A673 (cell line): ENCODE data around the gene KRTAP10-11. TPM values are rescaled to one million over a fixed set of nuclear protein-coding genes. Genes with fewer than 3 reads are reported as not detected.

ENCODE experiments used
- BruUV-seq: library from RNA; stranded (reverse); fragments of 400-500 nt; replicated peaks from 2 replicates; lab custom pipeline; 2021; lab: Mats Ljungman, UMichigan
- CTCF ChIA-PET: fragments of 300-600 bp; sonication (Branson Sonifier 250); formaldehyde crosslinking; loops from one replicate; lab custom pipeline; 2022; ENCODE audit warnings: antibody characterized with exemption; lab: Charles Lee
- POLR2A ChIA-PET: fragments of 300-600 bp; sonication (Branson Sonifier 250); formaldehyde crosslinking; loops from one replicate; lab custom pipeline; 2022; ENCODE audit warnings: antibody characterized with exemption; ENCODE audit not compliant: low non-redundant PET; lab: Charles Lee
- DNase-seq: peaks from one replicate; pipeline ENCODE4 v3.0.0-alpha.2; 2015; ENCODE audit warnings: low spot score
- H3K27ac ChIP-seq: fragments of 200-600 bp; sonication (generic); 2 replicates; pipeline ENCODE4 v1.5.1; 2016; ENCODE audit warnings: mixed run types, low read depth, mild to moderate bottlenecking, mixed read lengths, antibody characterized with exemption, low read length; ENCODE audit not compliant: poor library complexity, severe bottlenecking
- H3K27me3 ChIP-seq: fragments of 200-600 bp; sonication (generic); replicated peaks from 2 replicates; pipeline ENCODE4 v1.6.1; 2017; ENCODE audit warnings: mixed run types, low read depth, mild to moderate bottlenecking, mixed read lengths, antibody characterized with exemption, low read length; ENCODE audit not compliant: insufficient read depth, poor library complexity
- H3K36me3 ChIP-seq: fragments of 200-600 bp; sonication (generic); 2 replicates; pipeline ENCODE4 v1.6.1; 2016; ENCODE audit warnings: mixed run types, mild to moderate bottlenecking, mixed read lengths, antibody characterized with exemption, low read length; ENCODE audit not compliant: insufficient read depth, poor library complexity, severe bottlenecking
- H3K4me1 ChIP-seq: fragments of 200-600 bp; sonication (generic); 2 replicates; pipeline ENCODE4 v1.6.1; 2017; ENCODE audit warnings: mixed run types, mild to moderate bottlenecking, mixed read lengths, antibody characterized with exemption, low read length; ENCODE audit not compliant: insufficient read depth, poor library complexity, severe bottlenecking
- H3K4me3 ChIP-seq: fragments of 200-600 bp; sonication (generic); 2 replicates; pipeline ENCODE4 v1.5.1; 2016; ENCODE audit warnings: low read depth, mixed run types, mild to moderate bottlenecking, mixed read lengths, low read length; ENCODE audit not compliant: poor library complexity, severe bottlenecking
- H3K9me3 ChIP-seq: fragments of 200-600 bp; sonication (generic); 2 replicates; pipeline ENCODE4 v1.6.1; 2016; ENCODE audit warnings: mixed run types, low read depth, mild to moderate bottlenecking, mixed read lengths, antibody characterized with exemption, low read length; ENCODE audit not compliant: poor library complexity, severe bottlenecking
- CTCF ChIP-seq: fragments of 300-800, 200-600 bp; sonication (generic); conservative IDR thresholded peaks from 2 replicates; pipeline ENCODE4 v1.5.1; 2017; ENCODE audit warnings: low read depth, mild to moderate bottlenecking, antibody characterized with exemption, low read length, moderate library complexity, mixed read lengths
- EZH2 ChIP-seq: fragments of 200-600 bp; sonication (generic); IDR thresholded peaks from 2 replicates; pipeline ENCODE4 v1.6.1; 2017; ENCODE audit warnings: borderline replicate concordance, low read depth, mild to moderate bottlenecking, mixed read lengths, antibody characterized with exemption, low read length; ENCODE audit not compliant: poor library complexity, severe bottlenecking
- intact Hi-C: fragments of 100-400 bp; cut with micrococcal nuclease; formaldehyde crosslinking; loops from one replicate; pipeline ENCODE4 v1.10.0; 2022; ENCODE audit not compliant: unreplicated experiment
- total RNA-seq: library from RNA; stranded (reverse); gene quantifications from 2 replicates; pipeline ENCODE4 v1.2.3, GENCODE V29; 2021

The KRTAP10-11 gene
- total RNA-seq, 1 experiment from 2014 or later, result not detected

- Histone ChIP-seq H3K4me1 (no peaks in the 10 kb centered on the region), H3K27me3 (no peaks in the 10 kb centered on the region), H3K9me3 (peaks cover 16% of the 10 kb centered on the region), H3K4me3 (no peak overlapping the region), H3K27ac (no peak overlapping the region), H3K36me3 (no peaks in the 10 kb centered on the region)
- CTCF ChIA-PET, result no interaction called here
- POLR2A ChIA-PET, result interaction anchor here (0.7 kb wide), 1 partner anchor 1023 kb away, joined by 6 read pairs; no protein-coding TSS in a partner anchor
- intact Hi-C loops, result no loop called here
- no TSS peak for BruUV-seq
- no peak for DNase-seq
- TF ChIP-seq CTCF (no peak), EZH2 (no peak)
Measured at GRCh38 chr21:44644878-44645277, 1.3 kb upstream of the KRTAP10-11 start.

GRCh38 chr21:44647222-44647552 is 973 bp downstream of the KRTAP10-11 start:
- no peak for TF ChIP-seq CTCF
- no peak for TF ChIP-seq EZH2
- Histone ChIP-seq H3K4me1 (no peaks in the 10 kb centered on the region), H3K36me3 (no peaks in the 10 kb centered on the region), H3K4me3 (no peak overlapping the region), H3K27me3 (no peaks in the 10 kb centered on the region), H3K9me3 (peaks cover 16% of the 10 kb centered on the region), H3K27ac (no peak overlapping the region)
- CTCF ChIA-PET, result no interaction called here
- intact Hi-C loops, result no loop called here
- POLR2A ChIA-PET, result no interaction called here
- DNase-seq, result peak; percentile 15
- BruUV-seq, result no TSS peak

GRCh38 chr21:44648557-44649311 is 2.5 kb downstream of the KRTAP10-11 start:
- Histone ChIP-seq H3K9me3 (peaks cover 15% of the 10 kb centered on the region), H3K27me3 (no peaks in the 10 kb centered on the region), H3K4me3 (no peak overlapping the region), H3K27ac (no peak overlapping the region), H3K36me3 (no peaks in the 10 kb centered on the region), H3K4me1 (no peaks in the 10 kb centered on the region)
- CTCF ChIA-PET, result no interaction called here
- TF ChIP-seq EZH2 (no peak), CTCF (no peak)
- BruUV-seq, result no TSS peak
- POLR2A ChIA-PET, result no interaction called here
- no peak for DNase-seq
- intact Hi-C loops, result no loop called here
